ENCODE data around the gene GPR65.

DNA sequence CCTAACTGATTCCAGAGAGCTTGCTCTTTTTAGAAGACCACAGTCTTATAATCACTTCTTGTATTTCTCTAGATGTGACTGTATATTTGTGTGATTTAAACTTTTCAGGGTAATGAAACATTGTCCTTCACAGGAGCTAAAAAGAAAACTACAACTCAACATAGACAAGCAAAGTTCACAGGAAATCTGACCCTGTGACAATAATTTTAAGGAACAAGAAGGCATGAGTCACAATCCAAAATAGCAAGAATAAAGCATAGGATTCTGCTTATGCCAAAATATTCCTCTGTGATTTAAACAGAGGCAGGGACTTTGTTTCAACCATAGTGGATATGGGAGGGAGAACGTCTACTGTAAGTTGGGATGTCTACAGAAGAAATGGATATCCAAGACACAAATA lies 44.3 kb downstream of the GPR65 start:
- TF ChIP-seq POLR2A (IDR thresholded peaks at IDR 0.05; ENCODE audit: low read depth, low read length): no peak
- no peak for TF ChIP-seq TAF1 (IDR thresholded peaks at IDR 0.05; ENCODE audit: borderline replicate concordance, low read depth, low read length)
